Esophagus squamous epithelium (tissue), 5 donors: ENCODE measurements around the gene KNL1. TPM values are rescaled to one million over a fixed set of nuclear protein-coding genes. Genes with fewer than 3 reads are reported as not detected.
"Not testable (repeated sequence)": the region's sequence is repeated elsewhere in the genome, so short reads cannot be mapped to it uniquely, and the experiment has no call there.

Source experiments
- DNase-seq: peaks from one replicate; lab custom pipeline; 2025; lab: John Stamatoyannopoulos, UW
- H3K27ac ChIP-seq, 4 donors: fragments of 200-600 bp; sonication (generic); one replicate each; pipeline ENCODE4 v1.5.1; 2016 to 2019; ENCODE audit warnings: mild to moderate bottlenecking in 1 of 4
- H3K27me3 ChIP-seq, 4 donors: fragments of 200-600 bp; sonication (generic); 1 replicate in 3 of 4; 2 replicates in 1 of 4; pipeline versions ENCODE4 v1.5.1 to v1.6.0; 2017 to 2021; ENCODE audit warnings: antibody characterized with exemption in 1 of 4
- H3K36me3 ChIP-seq, 3 donors: fragments of 200-600 bp; sonication (generic); one replicate each; pipeline ENCODE4 v1.5.1; 2016 to 2019
- H3K4me1 ChIP-seq, 3 donors: fragments of 200-600 bp; sonication (generic); one replicate each; pipeline ENCODE4 v1.5.1; 2017 to 2019
- H3K4me3 ChIP-seq, 4 donors: fragments of 200-600 bp; sonication (generic); 1 replicate in 3 of 4; 2 replicates in 1 of 4; pipeline ENCODE4 v1.5.1; 2016 to 2019; ENCODE audit warnings: mild to moderate bottlenecking in 2 of 4, moderate library complexity in 1 of 4
- H3K9me3 ChIP-seq, 3 donors: fragments of 200-600 bp; sonication (generic); one replicate each; pipeline ENCODE4 v1.5.1; 2016 to 2019
- POLR2A ChIP-seq, 4 donors: fragments of 450-650 bp; IDR thresholded peaks; one replicate each; pipeline ENCODE4 v1.6.1; 2017; ENCODE audit warnings: antibody characterized with exemption in 4 of 4, mild to moderate bottlenecking in 4 of 4, moderate library complexity in 3 of 4
- WGBS, 2 donors: methylation state at CpG; one replicate each; pipeline ENCODE4 v1.1.5; 2018; 5-methylcytosine and 5-hydroxymethylcytosine counted together
- intact Hi-C: fragments of 100-400 bp; cut with DNase I; formaldehyde crosslinking; loops from one replicate; pipeline ENCODE4 v1.15.0; 2022
- total RNA-seq, 4 donors: library from RNA; depleted of rRNA; stranded (reverse); fragments of >200 nt; gene quantifications; one replicate each; pipeline ENCODE4 v1.1.0, GENCODE V29; 2016
- TF ChIP-seq, protein P1 (sequence below), 6 experiments: fragments of 450-650 bp in 4 of 6; fragments of 200-600 bp in 2 of 6; sonication (generic) in 2 of 6; IDR thresholded peaks; one replicate each; pipeline ENCODE4 v1.5.1; 2016 to 2019; ENCODE audit warnings: antibody characterized with exemption in 6 of 6, mild to moderate bottlenecking in 4 of 6, moderate library complexity in 4 of 6
- donor health status: DM: yes; HTN: yes; CAD: no.

The KNL1 gene
- total RNA-seq, 4 donors from 2014 or later = 2.9 to 17.8 (median 11.0) TPM

DNA sequence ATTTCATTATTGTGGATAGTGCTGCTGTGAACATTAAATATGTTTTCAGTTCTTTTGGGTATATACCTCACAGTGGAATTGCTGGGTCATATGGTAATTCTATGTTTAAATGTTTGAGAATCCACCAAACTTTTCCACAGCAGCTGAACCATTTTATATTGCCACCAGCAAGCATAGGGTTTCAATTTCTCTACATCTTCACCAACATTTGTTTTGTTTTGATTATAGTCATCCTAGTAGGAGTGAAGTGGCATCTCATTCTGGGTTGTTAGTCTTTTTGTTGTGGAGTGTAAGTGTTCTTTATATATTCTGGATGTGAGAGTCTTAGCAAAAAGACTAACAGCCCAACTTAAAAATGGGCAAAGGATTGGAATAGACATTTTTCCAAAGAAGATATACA lies 18.9 kb upstream of the KNL1 start:
- Histone ChIP-seq H3K9me3 (no peaks in the 10 kb centered on the region), H3K4me3 (no peak overlapping the region), H3K4me1 (peaks cover 6 to 14% (median 6%) of the 10 kb centered on the region in 3 donors), H3K36me3 (peaks cover 0 to 41% (median 15%) of the 10 kb centered on the region in 3 donors), H3K27me3 (no peaks in the 10 kb centered on the region), H3K27ac (no peak overlapping the region)
- intact Hi-C loops = no loop called here
- DNase-seq = no peak
- no peak for TF ChIP-seq POLR2A (IDR thresholded peaks at IDR 0.05)
- TF ChIP-seq, protein P1, sequence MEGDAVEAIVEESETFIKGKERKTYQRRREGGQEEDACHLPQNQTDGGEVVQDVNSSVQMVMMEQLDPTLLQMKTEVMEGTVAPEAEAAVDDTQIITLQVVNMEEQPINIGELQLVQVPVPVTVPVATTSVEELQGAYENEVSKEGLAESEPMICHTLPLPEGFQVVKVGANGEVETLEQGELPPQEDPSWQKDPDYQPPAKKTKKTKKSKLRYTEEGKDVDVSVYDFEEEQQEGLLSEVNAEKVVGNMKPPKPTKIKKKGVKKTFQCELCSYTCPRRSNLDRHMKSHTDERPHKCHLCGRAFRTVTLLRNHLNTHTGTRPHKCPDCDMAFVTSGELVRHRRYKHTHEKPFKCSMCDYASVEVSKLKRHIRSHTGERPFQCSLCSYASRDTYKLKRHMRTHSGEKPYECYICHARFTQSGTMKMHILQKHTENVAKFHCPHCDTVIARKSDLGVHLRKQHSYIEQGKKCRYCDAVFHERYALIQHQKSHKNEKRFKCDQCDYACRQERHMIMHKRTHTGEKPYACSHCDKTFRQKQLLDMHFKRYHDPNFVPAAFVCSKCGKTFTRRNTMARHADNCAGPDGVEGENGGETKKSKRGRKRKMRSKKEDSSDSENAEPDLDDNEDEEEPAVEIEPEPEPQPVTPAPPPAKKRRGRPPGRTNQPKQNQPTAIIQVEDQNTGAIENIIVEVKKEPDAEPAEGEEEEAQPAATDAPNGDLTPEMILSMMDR (IDR thresholded peaks at IDR 0.05) = no peak

GRCh38 chr15:40576914-40577313 lies 17.1 kb upstream of the KNL1 start:
- H3K9me3 ChIP-seq, intact Hi-C loops, H3K4me3 ChIP-seq, DNase-seq, H3K27ac ChIP-seq, H3K27me3 ChIP-seq, H3K4me1 ChIP-seq: not testable (repeated sequence)
- H3K36me3 ChIP-seq = peaks cover 0 to 33% (median 15%) of the 10 kb centered on the region in 3 donors
- 92 to 93% methylated on average over 2 to 5 of the region's 5 CpGs for WGBS, 2 donors

DNA sequence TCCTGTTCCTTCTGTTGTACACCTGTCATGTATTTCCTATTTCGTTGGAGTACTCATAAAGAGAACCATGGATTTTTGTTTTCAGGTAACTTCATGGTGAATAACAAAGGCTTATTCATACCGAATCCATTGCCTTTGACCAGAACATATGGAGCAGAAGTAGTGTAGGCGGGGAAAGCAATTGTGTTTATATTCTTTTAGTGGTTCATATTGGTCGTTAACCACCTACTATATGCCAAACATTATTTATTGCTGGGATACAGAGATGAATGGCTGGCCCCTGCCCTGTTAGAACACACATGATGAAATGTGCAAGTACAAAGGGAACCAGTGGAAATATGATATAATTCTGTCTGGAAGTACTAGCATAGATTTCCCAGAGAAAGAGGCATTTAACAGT lies 15.2 kb upstream of the KNL1 start:
- no peak for DNase-seq
- H3K27ac ChIP-seq = no peak overlapping the region
- WGBS, 2 donors = 50 to 58% methylated on average over 4 of the region's 4 CpGs
- H3K36me3 ChIP-seq = peaks cover 0 to 13% (median 6%) of the 10 kb centered on the region in 3 donors
- no peak overlapping the region for H3K4me3 ChIP-seq
- H3K27me3 ChIP-seq = no peaks in the 10 kb centered on the region
- intact Hi-C loops = no loop called here
- no peaks in the 10 kb centered on the region for H3K9me3 ChIP-seq
- TF ChIP-seq POLR2A (IDR thresholded peaks at IDR 0.05) = no peak
- TF ChIP-seq, protein P1 (IDR thresholded peaks at IDR 0.05) = no peak
- no peaks in the 10 kb centered on the region for H3K4me1 ChIP-seq

GRCh38 chr15:40581796-40582195 lies 12.3 kb upstream of the KNL1 start:
- intact Hi-C loops, H3K27me3 ChIP-seq, H3K4me1 ChIP-seq, H3K4me3 ChIP-seq, H3K9me3 ChIP-seq, DNase-seq, H3K36me3 ChIP-seq, H3K27ac ChIP-seq: not testable (repeated sequence)
- 43 to 75% methylated on average over 2 of the region's 2 CpGs for WGBS, 2 donors

DNA sequence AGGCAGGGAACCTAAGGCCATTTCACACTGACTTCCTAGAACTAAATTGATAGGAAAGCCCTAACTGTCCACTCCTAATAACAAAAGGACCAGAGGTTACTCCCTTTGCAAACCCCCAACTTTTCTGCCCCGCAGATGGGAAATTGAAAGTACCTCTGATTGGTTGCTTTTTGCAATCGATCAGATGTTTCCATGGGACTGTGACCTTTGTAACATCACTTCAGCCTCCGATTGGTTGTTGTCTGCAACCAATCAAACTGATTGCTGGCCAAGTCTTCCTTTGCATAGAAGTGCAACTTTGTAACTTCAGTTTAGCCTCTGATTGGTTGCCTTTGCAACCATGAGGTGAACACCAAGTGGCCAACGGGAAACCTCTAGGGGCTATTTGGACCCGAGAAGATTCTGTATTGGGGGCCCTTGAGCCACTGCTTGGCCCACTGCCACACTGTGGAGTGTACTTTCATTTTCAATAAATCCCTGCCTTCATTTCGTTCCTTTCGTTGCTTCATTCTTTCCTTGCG lies 11.3 kb upstream of the KNL1 start:
- Histone ChIP-seq H3K36me3 (no peaks in the 10 kb centered on the region), H3K27me3 (no peaks in the 10 kb centered on the region), H3K4me3 (peak overlapping the region; percentile 11 to 50 (median 28)), H3K27ac (no peak overlapping the region), H3K9me3 (no peaks in the 10 kb centered on the region), H3K4me1 (no peaks in the 10 kb centered on the region)
- no peak for DNase-seq
- 63 to 71% methylated on average over 8 of the region's 8 CpGs for WGBS, 2 donors
- TF ChIP-seq POLR2A (IDR thresholded peaks at IDR 0.05) = no peak
- TF ChIP-seq, protein P1 (IDR thresholded peaks at IDR 0.05) = no peak
- intact Hi-C loops = no loop called here

DNA sequence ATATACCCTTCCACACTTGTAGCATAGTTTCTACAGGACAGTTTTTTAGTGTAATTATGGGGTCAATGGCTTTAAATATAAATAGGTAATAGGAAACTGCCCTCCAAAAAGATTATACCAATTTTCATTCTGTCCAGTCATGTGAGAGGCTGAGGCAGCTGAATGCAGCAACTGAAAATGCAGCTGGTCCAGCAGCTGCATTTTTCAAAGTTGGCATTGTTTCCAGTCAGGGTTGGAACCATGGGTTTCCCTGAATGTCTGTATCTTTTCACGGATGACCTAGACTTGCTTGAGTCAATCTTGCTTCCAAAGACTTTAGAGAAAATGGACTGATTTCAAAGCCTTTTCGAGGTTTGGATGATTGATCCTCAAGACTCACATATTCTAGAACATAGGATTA lies 9.9 kb upstream of the KNL1 start:
- no peak overlapping the region for H3K4me3 ChIP-seq
- H3K27ac ChIP-seq = no peak overlapping the region
- H3K4me1 ChIP-seq = no peaks in the 10 kb centered on the region
- WGBS, 2 donors = 42 to 43% methylated on average over 2 of the region's 2 CpGs
- intact Hi-C loops = no loop called here
- no peak for DNase-seq
- no peaks in the 10 kb centered on the region for H3K27me3 ChIP-seq
- TF ChIP-seq, protein P1 (IDR thresholded peaks at IDR 0.05) = no peak
- no peak for TF ChIP-seq POLR2A (IDR thresholded peaks at IDR 0.05)
- H3K36me3 ChIP-seq = no peaks in the 10 kb centered on the region
- no peaks in the 10 kb centered on the region for H3K9me3 ChIP-seq
